ENCODE data around the gene TBXT. TPM values are rescaled to one million over a fixed set of nuclear protein-coding genes. Genes with fewer than 3 reads are reported as not detected.

Gene TBXT
- polyA plus RNA-seq, 1 donor from 2014 or later: not detected

GRCh38 chr6:166153966-166154365 lies 13.7 kb downstream of the TBXT start:
- Histone ChIP-seq H3K9me3 (ENCODE audit: low read length) (no peaks in the 10 kb centered on the region), H3K4me2 (ENCODE audit: low read length) (no peak overlapping the region), H3K9ac (ENCODE audit: low read length) (no peak overlapping the region), H2AFZ (ENCODE audit: low read depth, low read length) (no peak overlapping the region), H3K79me2 (replicated peaks; ENCODE audit: insufficient read depth, low read length) (no peaks in the 10 kb centered on the region), H3F3A (ENCODE audit: insufficient read depth, low read length, poor library complexity, severe bottlenecking) (no peaks in the 10 kb centered on the region), H3K9me2 (ENCODE audit: insufficient read depth, low read length) (no peaks in the 10 kb centered on the region), H4K20me1 (ENCODE audit: insufficient read depth) (no peaks in the 10 kb centered on the region), H3K27ac (ENCODE audit: low read length) (no peak overlapping the region), H3K27me3 (ENCODE audit: insufficient read depth, low read depth, low read length) (no peaks in the 10 kb centered on the region), H3K4me3 (ENCODE audit: low read length) (no peak overlapping the region), H3K36me3 (ENCODE audit: insufficient read depth, low read length) (no peaks in the 10 kb centered on the region)
- no peak for TF ChIP-seq TAF1 (IDR thresholded peaks at IDR 0.05; ENCODE audit: low read depth)
- no peak for TF ChIP-seq REST (IDR thresholded peaks at IDR 0.05; ENCODE audit: borderline replicate concordance)
- TF ChIP-seq POLR2AphosphoS5 (IDR thresholded peaks at IDR 0.05): no peak
- TF ChIP-seq CTCF (IDR thresholded peaks at IDR 0.05; ENCODE audit: poor library complexity, severe bottlenecking): no peak
- no peak for TF ChIP-seq EP300 (conservative IDR thresholded peaks at IDR 0.05; ENCODE audit: poor library complexity, severe bottlenecking)
- no peak for TF ChIP-seq RAD21 (conservative IDR thresholded peaks at IDR 0.05)
- no peak for TF ChIP-seq MXI1 (conservative IDR thresholded peaks at IDR 0.05; ENCODE audit: poor library complexity, severe bottlenecking)
- TF ChIP-seq SMC3 (conservative IDR thresholded peaks at IDR 0.05; ENCODE audit: poor library complexity): no peak

- Histone ChIP-seq H3K9me3 (ENCODE audit: low read length) (no peaks in the 10 kb centered on the region), H2AFZ (ENCODE audit: low read depth, low read length) (no peak overlapping the region), H3K4me3 (ENCODE audit: low read length) (no peak overlapping the region), H3K9ac (ENCODE audit: low read length) (no peak overlapping the region), H3K9me2 (ENCODE audit: insufficient read depth, low read length) (no peaks in the 10 kb centered on the region), H3K4me2 (ENCODE audit: low read length) (no peak overlapping the region), H3K27me3 (ENCODE audit: insufficient read depth, low read depth, low read length) (no peaks in the 10 kb centered on the region), H4K20me1 (ENCODE audit: insufficient read depth) (no peaks in the 10 kb centered on the region), H3F3A (ENCODE audit: insufficient read depth, low read length, poor library complexity, severe bottlenecking) (no peaks in the 10 kb centered on the region), H3K27ac (ENCODE audit: low read length) (no peak overlapping the region), H3K79me2 (replicated peaks; ENCODE audit: insufficient read depth, low read length) (no peaks in the 10 kb centered on the region), H3K36me3 (ENCODE audit: insufficient read depth, low read length) (no peaks in the 10 kb centered on the region)
- TF ChIP-seq REST (IDR thresholded peaks at IDR 0.05; ENCODE audit: borderline replicate concordance) (no peak), POLR2AphosphoS5 (IDR thresholded peaks at IDR 0.05) (no peak), CTCF (IDR thresholded peaks at IDR 0.05; ENCODE audit: poor library complexity, severe bottlenecking) (no peak), EP300 (conservative IDR thresholded peaks at IDR 0.05; ENCODE audit: poor library complexity, severe bottlenecking) (no peak), RAD21 (conservative IDR thresholded peaks at IDR 0.05) (no peak), SMC3 (conservative IDR thresholded peaks at IDR 0.05; ENCODE audit: poor library complexity) (no peak), MXI1 (conservative IDR thresholded peaks at IDR 0.05; ENCODE audit: poor library complexity, severe bottlenecking) (no peak), TAF1 (IDR thresholded peaks at IDR 0.05; ENCODE audit: low read depth) (no peak), EZH2 (IDR thresholded peaks at IDR 0.05; ENCODE audit: borderline replicate concordance, insufficient read depth, low read length, poor library complexity, severe bottlenecking) (no peak)
Observed at GRCh38 chr6:166152660-166153059, 15.0 kb downstream of the TBXT start.

Measured in neural cell (in vitro differentiated cells).